ENCODE results near the gene TRDN.

Gene TRDN

DNA sequence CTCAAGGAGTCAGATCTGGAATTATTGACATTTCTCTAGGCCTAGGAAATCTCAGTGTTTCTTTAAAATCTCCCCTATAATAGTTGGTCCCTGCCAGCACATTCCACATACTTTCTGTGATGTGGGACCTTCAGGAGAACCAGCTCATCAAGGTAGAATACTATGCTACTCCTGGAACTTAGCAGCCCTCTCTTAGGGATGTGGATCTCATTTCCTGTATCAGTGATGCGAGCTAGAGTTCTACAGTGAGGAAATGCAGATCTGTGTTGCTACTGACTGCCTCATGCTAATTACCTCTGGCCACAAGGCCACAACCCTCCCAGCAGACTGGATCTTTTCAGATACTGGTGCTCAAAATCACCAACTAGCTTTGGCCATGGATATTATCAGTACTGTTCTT lies 446.9 kb downstream of the TRDN start:
- DNase-seq (ENCODE audit: low spot score) (no peak), FAIRE-seq (no peak)

DNA sequence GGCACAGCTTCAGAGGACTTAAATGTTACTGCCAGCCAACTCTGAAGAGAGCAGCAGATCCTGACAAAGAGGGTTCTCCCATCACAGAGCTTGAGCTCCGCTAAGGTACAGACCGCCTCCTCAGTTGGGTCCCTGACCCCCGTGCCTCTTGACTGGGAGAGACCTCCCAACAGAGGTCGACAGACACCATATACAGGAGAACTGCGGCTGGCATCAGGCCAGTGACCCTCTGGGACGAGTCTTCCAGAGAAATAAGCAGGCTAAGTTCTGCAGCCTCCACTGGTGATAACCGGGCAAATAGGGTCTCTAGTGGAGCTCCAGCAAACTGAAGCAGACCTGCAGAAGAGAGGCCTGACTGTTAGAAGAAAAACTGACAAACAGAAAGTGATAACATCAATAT lies 453.8 kb downstream of the TRDN start:
- no peak for FAIRE-seq
- DNase-seq (ENCODE audit: low spot score): no peak

DNA sequence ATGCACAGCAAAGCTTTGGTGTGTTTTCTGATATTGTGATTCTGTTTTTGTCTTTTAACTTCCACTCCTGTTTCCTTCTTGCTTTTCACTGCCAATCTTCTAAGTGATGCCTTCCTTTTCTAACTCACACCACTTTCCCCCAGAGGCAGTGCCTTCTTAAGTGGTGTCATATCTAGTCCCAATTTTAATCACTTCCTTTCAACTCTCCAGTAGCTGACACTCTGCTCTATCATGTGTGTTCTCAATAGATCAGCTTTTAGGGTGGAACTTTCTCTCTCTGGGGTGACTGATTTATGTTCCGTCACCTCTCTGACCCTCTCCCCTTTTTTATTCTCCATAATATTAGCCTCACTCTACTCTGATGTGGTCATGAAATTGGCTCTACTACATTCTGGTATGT lies 460.0 kb downstream of the TRDN start:
- DNase-seq (ENCODE audit: low spot score): no peak
- FAIRE-seq: no peak

DNA sequence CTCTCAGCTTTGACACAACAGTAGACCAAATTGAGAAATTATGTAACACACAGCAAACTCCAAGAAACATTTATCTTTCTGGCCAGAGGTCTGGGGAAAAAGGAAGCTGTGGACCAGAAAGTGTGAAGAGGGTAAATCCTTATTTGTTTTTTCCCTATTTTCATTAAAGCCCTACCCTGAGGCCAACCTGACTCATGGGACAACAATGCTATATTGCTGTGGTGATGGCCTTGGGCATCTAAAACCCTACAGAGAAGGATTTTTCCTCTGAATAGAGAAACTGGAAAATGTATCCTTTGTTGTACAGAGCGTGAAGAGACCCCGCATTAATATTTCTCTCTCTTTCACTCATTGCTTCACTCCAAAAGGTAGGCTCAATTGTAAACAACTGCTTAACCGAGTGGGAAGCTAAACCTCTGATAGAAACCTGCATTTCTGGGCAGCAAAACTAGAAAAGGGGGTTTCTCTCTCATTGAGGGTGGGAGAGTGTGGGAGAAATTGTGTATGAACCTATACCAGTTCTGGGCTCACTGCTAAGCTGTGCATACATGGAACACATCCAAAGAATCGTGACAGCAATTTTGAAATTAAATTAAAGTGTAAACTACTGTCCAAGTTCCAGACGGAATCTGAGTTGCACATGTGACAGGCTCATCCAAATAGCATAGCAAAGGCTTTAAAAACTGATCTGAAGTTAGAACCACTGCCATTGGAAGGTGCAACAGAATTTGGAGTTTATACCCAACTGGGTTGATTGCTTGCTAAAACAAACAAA lies 465.2 kb downstream of the TRDN start:
- FAIRE-seq: no peak

DNA sequence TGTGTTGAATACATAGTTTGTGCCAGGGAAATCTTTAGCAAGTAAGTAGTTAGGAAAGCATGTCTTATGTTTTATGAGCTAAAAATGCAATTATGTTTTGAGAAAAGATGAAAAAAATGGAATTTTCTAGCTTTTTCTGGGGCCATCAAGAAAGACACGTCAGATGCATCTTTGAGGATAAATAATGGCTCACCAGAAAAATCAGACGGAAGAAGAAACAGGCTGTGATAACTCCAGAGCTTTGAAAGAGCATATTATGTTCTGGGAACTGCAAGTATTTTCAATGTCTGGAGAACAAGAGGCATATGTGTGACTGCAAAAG lies 467.0 kb downstream of the TRDN start:
- FAIRE-seq (no peak), DNase-seq (ENCODE audit: low spot score) (no peak)

More for the DNA sequence above, 465.2 kb downstream of the TRDN start:
- DNase-seq (ENCODE audit: low spot score): no peak

GRCh38 chr6:123168892-123169773 lies 467.6 kb downstream of the TRDN start:
- no peak for FAIRE-seq

GRCh38 chr6:123168466-123168865 lies 468.3 kb downstream of the TRDN start:
- no peak for DNase-seq (ENCODE audit: low spot score)
- FAIRE-seq: no peak

More at GRCh38 chr6:123168892-123169773, 467.6 kb downstream of the TRDN start:
- DNase-seq (ENCODE audit: low spot score): no peak
